Dendritic cell treated with granulocyte-macrophage colony-stimulating factor and Interleukin-4, amounts not matched to agents 40 ng/mL and 50 ng/mL, for 4 days (primary cell): ENCODE data around the gene SLC2A13.

Experiments used
- H3K27ac Mint-ChIP-seq: one replicate; pipeline ENCODE4 v1.8.0; 2022; ENCODE audit warnings: mild to moderate bottlenecking, mixed read lengths
- H3K27me3 Mint-ChIP-seq: one replicate; pipeline ENCODE4 v1.8.0; 2022; ENCODE audit warnings: mild to moderate bottlenecking, mixed read lengths
- H3K36me3 Mint-ChIP-seq: one replicate; pipeline ENCODE4 v1.8.0; 2022; ENCODE audit warnings: low read depth, mixed read lengths
- H3K4me1 Mint-ChIP-seq: one replicate; pipeline ENCODE4 v1.8.0; 2022; ENCODE audit warnings: low read depth, mixed read lengths
- H3K4me3 Mint-ChIP-seq: one replicate; pipeline ENCODE4 v1.8.0; 2022; ENCODE audit warnings: mild to moderate bottlenecking, moderate library complexity, mixed read lengths
- H3K9me3 Mint-ChIP-seq: one replicate; pipeline ENCODE4 v1.8.0; 2022; ENCODE audit warnings: mixed read lengths
- intact Hi-C: fragments of 100-400 bp; cut with micrococcal nuclease; formaldehyde crosslinking; loops from one replicate; pipeline ENCODE4 v1.15.0; 2022

Gene SLC2A13

GRCh38 chr12:40015345-40015744, 90.5 kb downstream of the SLC2A13 start:
- intact Hi-C loops: no loop called here
- peaks cover 8% of the 10 kb centered on the region for H3K4me1 Mint-ChIP-seq
- H3K4me3 Mint-ChIP-seq: no peak overlapping the region
- no peaks in the 10 kb centered on the region for H3K27me3 Mint-ChIP-seq
- no peak overlapping the region for H3K27ac Mint-ChIP-seq
- no peaks in the 10 kb centered on the region for H3K36me3 Mint-ChIP-seq
- H3K9me3 Mint-ChIP-seq: no peaks in the 10 kb centered on the region

- no peaks in the 10 kb centered on the region for H3K9me3 Mint-ChIP-seq
- intact Hi-C loops: no loop called here
- no peaks in the 10 kb centered on the region for H3K36me3 Mint-ChIP-seq
- H3K4me1 Mint-ChIP-seq: peaks cover 8% of the 10 kb centered on the region
- H3K27ac Mint-ChIP-seq: no peak overlapping the region
- no peaks in the 10 kb centered on the region for H3K27me3 Mint-ChIP-seq
- H3K4me3 Mint-ChIP-seq: no peak overlapping the region
These were observed 92.0 kb downstream of the SLC2A13 start for GRCh38 chr12:40013847-40014246.

- Mint-ChIP-seq H3K4me1 (peaks cover 8% of the 10 kb centered on the region), H3K36me3 (no peaks in the 10 kb centered on the region), H3K27ac (no peak overlapping the region), H3K27me3 (no peaks in the 10 kb centered on the region), H3K9me3 (no peaks in the 10 kb centered on the region), H3K4me3 (no peak overlapping the region)
- intact Hi-C loops: no loop called here
These were observed 92.6 kb downstream of the SLC2A13 start for GRCh38 chr12:40013292-40013691.

GRCh38 chr12:40012711-40013110, 93.2 kb downstream of the SLC2A13 start:
- Mint-ChIP-seq H3K4me1 (peaks cover 8% of the 10 kb centered on the region), H3K27me3 (no peaks in the 10 kb centered on the region), H3K9me3 (no peaks in the 10 kb centered on the region), H3K27ac (no peak overlapping the region), H3K36me3 (no peaks in the 10 kb centered on the region), H3K4me3 (no peak overlapping the region)
- intact Hi-C loops: no loop called here

GRCh38 chr12:40011775-40012129, 94.1 kb downstream of the SLC2A13 start:
- Mint-ChIP-seq H3K27me3 (no peaks in the 10 kb centered on the region), H3K4me1 (peaks cover 8% of the 10 kb centered on the region), H3K4me3 (peak overlapping the region; percentile 52), H3K9me3 (no peaks in the 10 kb centered on the region), H3K27ac (no peak overlapping the region), H3K36me3 (no peaks in the 10 kb centered on the region)
- intact Hi-C loops: loop anchor here (1.0 to 2.0 kb wide), 2 partner anchors 96 to 301 kb away; no protein-coding TSS in a partner anchor

GRCh38 chr12:40010899-40011774, 94.7 kb downstream of the SLC2A13 start:
- no peaks in the 10 kb centered on the region for H3K27me3 Mint-ChIP-seq
- H3K36me3 Mint-ChIP-seq: no peaks in the 10 kb centered on the region
- H3K27ac Mint-ChIP-seq: no peak overlapping the region
- no peaks in the 10 kb centered on the region for H3K9me3 Mint-ChIP-seq
- peaks cover 8% of the 10 kb centered on the region for H3K4me1 Mint-ChIP-seq
- intact Hi-C loops: loop anchor here (1.0 to 2.0 kb wide), 2 partner anchors 96 to 302 kb away; no protein-coding TSS in a partner anchor
- peak overlapping the region; percentile 52 for H3K4me3 Mint-ChIP-seq

- H3K27me3 Mint-ChIP-seq: no peaks in the 10 kb centered on the region
- intact Hi-C loops: no loop called here
- no peak overlapping the region for H3K4me3 Mint-ChIP-seq
- no peak overlapping the region for H3K27ac Mint-ChIP-seq
- peaks cover 29% of the 10 kb centered on the region for H3K9me3 Mint-ChIP-seq
- peaks cover 24% of the 10 kb centered on the region for H3K36me3 Mint-ChIP-seq
- no peaks in the 10 kb centered on the region for H3K4me1 Mint-ChIP-seq
These were observed 103.4 kb downstream of the SLC2A13 start for GRCh38 chr12:40002178-40003169.

- H3K27me3 Mint-ChIP-seq: no peaks in the 10 kb centered on the region
- no peaks in the 10 kb centered on the region for H3K4me1 Mint-ChIP-seq
- H3K27ac Mint-ChIP-seq: no peak overlapping the region
- peaks cover 24% of the 10 kb centered on the region for H3K36me3 Mint-ChIP-seq
- peaks cover 39% of the 10 kb centered on the region for H3K9me3 Mint-ChIP-seq
- no peak overlapping the region for H3K4me3 Mint-ChIP-seq
- intact Hi-C loops: no loop called here
These were observed 104.5 kb downstream of the SLC2A13 start for GRCh38 chr12:40001406-40001805.

- Mint-ChIP-seq H3K4me1 (no peaks in the 10 kb centered on the region), H3K36me3 (peaks cover 24% of the 10 kb centered on the region), H3K27ac (no peak overlapping the region), H3K9me3 (peaks cover 44% of the 10 kb centered on the region), H3K27me3 (no peaks in the 10 kb centered on the region), H3K4me3 (no peak overlapping the region)
- intact Hi-C loops: no loop called here
These were observed 105.0 kb downstream of the SLC2A13 start for GRCh38 chr12:40000884-40001283.

GRCh38 chr12:39993268-39993667, 112.6 kb downstream of the SLC2A13 start:
- intact Hi-C loops: loop anchor here (5.0 kb wide), 1 partner anchor 676 kb away; no protein-coding TSS in a partner anchor
- H3K4me3 Mint-ChIP-seq: no peak overlapping the region

GRCh38 chr12:39990122-39991101, 115.5 kb downstream of the SLC2A13 start:
- H3K27me3 Mint-ChIP-seq: no peaks in the 10 kb centered on the region
- peaks cover 20% of the 10 kb centered on the region for H3K4me1 Mint-ChIP-seq
- H3K27ac Mint-ChIP-seq: no peak overlapping the region
- no peak overlapping the region for H3K4me3 Mint-ChIP-seq
- intact Hi-C loops: loop anchor here (1.0 to 5.0 kb wide), 2 partner anchors 225 to 673 kb away; no protein-coding TSS in a partner anchor
- H3K36me3 Mint-ChIP-seq: no peaks in the 10 kb centered on the region
- peaks cover 2% of the 10 kb centered on the region for H3K9me3 Mint-ChIP-seq

More at GRCh38 chr12:39993268-39993667, 112.6 kb downstream of the SLC2A13 start:
- Mint-ChIP-seq H3K4me1 (peaks cover 18% of the 10 kb centered on the region), H3K27ac (no peak overlapping the region), H3K27me3 (no peaks in the 10 kb centered on the region), H3K9me3 (peaks cover 23% of the 10 kb centered on the region), H3K36me3 (peaks cover under 1% of the 10 kb centered on the region)

GRCh38 chr12:39989501-39989900, 116.4 kb downstream of the SLC2A13 start:
- Mint-ChIP-seq H3K4me3 (no peak overlapping the region), H3K36me3 (no peaks in the 10 kb centered on the region), H3K27me3 (no peaks in the 10 kb centered on the region), H3K27ac (no peak overlapping the region), H3K4me1 (peaks cover 20% of the 10 kb centered on the region), H3K9me3 (no peaks in the 10 kb centered on the region)
- intact Hi-C loops: no loop called here

GRCh38 chr12:39988574-39988973, 117.3 kb downstream of the SLC2A13 start:
- H3K4me1 Mint-ChIP-seq: peaks cover 20% of the 10 kb centered on the region
- no peaks in the 10 kb centered on the region for H3K27me3 Mint-ChIP-seq
- no peaks in the 10 kb centered on the region for H3K9me3 Mint-ChIP-seq
- H3K36me3 Mint-ChIP-seq: no peaks in the 10 kb centered on the region
- H3K4me3 Mint-ChIP-seq: no peak overlapping the region
- H3K27ac Mint-ChIP-seq: no peak overlapping the region
- intact Hi-C loops: no loop called here
